ENCODE data around the gene PRKACG.
"Not testable (repeated sequence)": the region's sequence is repeated elsewhere in the genome, so short reads cannot be mapped to it uniquely, and the experiment has no call there.

Gene PRKACG

GRCh38 chr9:69014013-69014412 is at the start of gene PRKACG:
TSS of gene PRKACG (minus strand) at chr9:69014113. CDS start at chr9:69014092, 21 bp downstream.
- DNase-seq = no peak

GRCh38 chr9:69062195-69062594 is 48.3 kb upstream of the PRKACG start:
- no peak for DNase-seq

GRCh38 chr9:69060766-69061165 is 46.9 kb upstream of the PRKACG start:
- no peak for DNase-seq

GRCh38 chr9:69058101-69058500 is 44.2 kb upstream of the PRKACG start:
- no peak for DNase-seq

GRCh38 chr9:69056191-69056815 is 42.4 kb upstream of the PRKACG start:
- no peak for DNase-seq

- DNase-seq = no peak
Measured at GRCh38 chr9:69054989-69055388, 41.1 kb upstream of the PRKACG start.

GRCh38 chr9:69050936-69051335 is 37.0 kb upstream of the PRKACG start:
- not testable (repeated sequence) for DNase-seq

- DNase-seq = no peak
Measured at GRCh38 chr9:69049094-69049493, 35.2 kb upstream of the PRKACG start.

GRCh38 chr9:69047371-69047770 is 33.5 kb upstream of the PRKACG start:
- DNase-seq = no peak

- no peak for DNase-seq
Measured at GRCh38 chr9:69046723-69047122, 32.8 kb upstream of the PRKACG start.

- DNase-seq = no peak
Measured at GRCh38 chr9:69045821-69046220, 31.9 kb upstream of the PRKACG start.

GRCh38 chr9:69044240-69045219 is 30.6 kb upstream of the PRKACG start:
- no peak for DNase-seq

GRCh38 chr9:69040646-69041045 is 26.7 kb upstream of the PRKACG start:
- DNase-seq = no peak

- DNase-seq = no peak
Measured at GRCh38 chr9:69036799-69037198, 22.9 kb upstream of the PRKACG start.

- DNase-seq = no peak
Measured at GRCh38 chr9:69036309-69036708, 22.4 kb upstream of the PRKACG start.

- peak; percentile 71 for DNase-seq
Measured at GRCh38 chr9:69035438-69036308, 21.8 kb upstream of the PRKACG start, which contains the start of gene FXN. TSS of gene FXN (plus strand) at chr9:69035752. CDS start at chr9:69035783, 31 bp downstream.

GRCh38 chr9:69034071-69034470 is 20.2 kb upstream of the PRKACG start:
- DNase-seq = no peak

- DNase-seq = no peak
Measured at GRCh38 chr9:69030851-69031645, 17.1 kb upstream of the PRKACG start.

GRCh38 chr9:69029535-69029934 is 15.6 kb upstream of the PRKACG start:
- no peak for DNase-seq

- DNase-seq = no peak
Measured at GRCh38 chr9:69028754-69029153, 14.8 kb upstream of the PRKACG start.

GRCh38 chr9:69027355-69028097 is 13.6 kb upstream of the PRKACG start:
- peak; percentile 60 for DNase-seq

Measured in NCI-H748 treated with DMSO at 0.1 percent for 48 hours (cell line).